Frontal cortex (tissue), 4 donors: Measurements from ENCODE around the gene MTARC2. TPM values are rescaled to one million over a fixed set of nuclear protein-coding genes. Genes with fewer than 3 reads are reported as not detected.
"Not testable (repeated sequence)": the region's sequence is repeated elsewhere in the genome, so short reads cannot be mapped to it uniquely, and the experiment has no call there.

Experiments
- DNase-seq, 2 donors: peaks; one replicate each; pipeline ENCODE4 v3.0.0; 2012; ENCODE audit warnings: low spot score in 2 of 2
- FAIRE-seq: peaks from 2 replicates; lab custom pipeline; 2012; peaks lifted over from hg19 to GRCh38; lab: Jason Lieb, UNC
- total RNA-seq: library from RNA; depleted of rRNA; stranded (reverse); fragments of >200 nt; gene quantifications from one replicate; pipeline ENCODE4 v1.2.3, GENCODE V29; 2014
- donor health status: control.
- donor health status: control.
- donor health status: control.

Gene MTARC2
- total RNA-seq: 7.3 TPM

- FAIRE-seq (no peak), DNase-seq (peak; percentile 62 to 68)
Observed at GRCh38 chr1:220748089-220748934, at the start of gene MTARC2. MTARC2 (plus strand) TSS chr1:220748322; CDS start chr1:220748532, 210 bp downstream.

- no peak for DNase-seq
- no peak for FAIRE-seq
Observed at GRCh38 chr1:220698607-220699016, 49.5 kb upstream of the MTARC2 start.

- FAIRE-seq (no peak), DNase-seq (no peak)
Observed at GRCh38 chr1:220699044-220699443, 49.1 kb upstream of the MTARC2 start.

GRCh38 chr1:220700556-220701179 lies 47.5 kb upstream of the MTARC2 start:
- DNase-seq: no peak

GRCh38 chr1:220701974-220702373 lies 46.1 kb upstream of the MTARC2 start:
- DNase-seq (no peak), FAIRE-seq (no peak)

More at GRCh38 chr1:220700556-220701179, 47.5 kb upstream of the MTARC2 start:
- FAIRE-seq: no peak

GRCh38 chr1:220702733-220703270 lies 45.3 kb upstream of the MTARC2 start:
- DNase-seq (no peak), FAIRE-seq (no peak)

- DNase-seq (no peak), FAIRE-seq (no peak)
Observed at GRCh38 chr1:220703305-220703704, 44.8 kb upstream of the MTARC2 start.

- FAIRE-seq (no peak), DNase-seq (no peak)
Observed at GRCh38 chr1:220705782-220706181, 42.3 kb upstream of the MTARC2 start.

- FAIRE-seq (no peak), DNase-seq (no peak)
Observed at GRCh38 chr1:220706480-220706879, 41.6 kb upstream of the MTARC2 start.

- no peak for DNase-seq
- FAIRE-seq: no peak
Observed at GRCh38 chr1:220707160-220707559, 41.0 kb upstream of the MTARC2 start.

GRCh38 chr1:220708244-220708643 lies 39.9 kb upstream of the MTARC2 start:
- DNase-seq (no peak), FAIRE-seq (no peak)

- FAIRE-seq (no peak), DNase-seq (no peak)
Observed at GRCh38 chr1:220708936-220709801, 39.0 kb upstream of the MTARC2 start.

GRCh38 chr1:220710333-220710732 lies 37.8 kb upstream of the MTARC2 start:
- no peak for DNase-seq
- FAIRE-seq: no peak

- DNase-seq (no peak), FAIRE-seq (no peak)
Observed at GRCh38 chr1:220711056-220711809, 36.9 kb upstream of the MTARC2 start.

GRCh38 chr1:220715986-220716385 lies 32.1 kb upstream of the MTARC2 start:
- not testable (repeated sequence) for DNase-seq, FAIRE-seq

- DNase-seq (no peak), FAIRE-seq (no peak)
Observed at GRCh38 chr1:220717800-220718640, 30.1 kb upstream of the MTARC2 start.

GRCh38 chr1:220721266-220721665 lies 26.9 kb upstream of the MTARC2 start:
- DNase-seq: not testable (repeated sequence)

GRCh38 chr1:220726634-220727033 lies 21.5 kb upstream of the MTARC2 start:
- DNase-seq: no peak

More at GRCh38 chr1:220721266-220721665, 26.9 kb upstream of the MTARC2 start:
- not testable (repeated sequence) for FAIRE-seq

More at GRCh38 chr1:220726634-220727033, 21.5 kb upstream of the MTARC2 start:
- no peak for FAIRE-seq
